AG04450 (cell line): ENCODE measurements around the gene COL23A1. TPM values are rescaled to one million over a fixed set of nuclear protein-coding genes. Genes with fewer than 3 reads are reported as not detected.

Experiments used
- CTCF ChIA-PET: fragments of 300-600, 350-600 bp; formaldehyde crosslinking; extraction: SDS; loops from one replicate; lab custom pipeline; 2022; ENCODE audit warnings: antibody characterized with exemption, inconsistent platforms; lab: Charles Lee
- POLR2A ChIA-PET: fragments of 350-600 bp; formaldehyde crosslinking; extraction: SDS; loops from one replicate; lab custom pipeline; 2021; ENCODE audit warnings: antibody characterized with exemption, inconsistent platforms; lab: Yijun Ruan, JAX
- DNase-seq: peaks from one replicate; pipeline ENCODE4 v3.0.0-alpha.2; 2011; ENCODE audit warnings: low read depth, low spot score
- H3K27ac ChIP-seq: one replicate; pipeline ENCODE4 v1.5.1; 2012; ENCODE audit warnings: low read depth, low read length, control low read depth
- H3K27me3 ChIP-seq: one replicate; pipeline ENCODE4 v1.6.0; 2012; ENCODE audit warnings: low read length; ENCODE audit not compliant: control insufficient read depth, insufficient read depth
- H3K4me3 ChIP-seq: 2 replicates; pipeline ENCODE4 v1.5.1; 2011; ENCODE audit warnings: mild to moderate bottlenecking, low read depth, low read length, control low read depth
- H3K9me3 ChIP-seq: 2 replicates; pipeline ENCODE4 v1.5.1; 2012; ENCODE audit warnings: low read length; ENCODE audit not compliant: control insufficient read depth, insufficient read depth
- CTCF ChIP-seq: IDR thresholded peaks from 2 replicates; pipeline ENCODE4 v1.5.1; 2011; ENCODE audit warnings: low read depth, low read length, control low read depth, inconsistent platforms
- polyA plus RNA-seq: library from polyadenylated mRNA; depleted of rRNA; stranded (reverse); fragments of >200 nt; gene quantifications from 2 replicates; pipeline ENCODE4 v1.2.3, GENCODE V29; 2011

COL23A1 gene
- polyA plus RNA-seq, 1 experiment = not detected

- TF ChIP-seq CTCF = no peak
- Histone ChIP-seq H3K9me3 (peaks cover 45% of the 10 kb centered on the region), H3K27ac (no peak overlapping the region), H3K27me3 (no peaks in the 10 kb centered on the region), H3K4me3 (no peak overlapping the region)
- ChIA-PET POLR2A (no interaction called here), CTCF (no interaction called here)
- no peak for DNase-seq
Measured at GRCh38 chr5:178375348-178375747, 214.8 kb downstream of the COL23A1 start.

- ChIA-PET POLR2A (no interaction called here), CTCF (no interaction called here)
- H3K9me3 ChIP-seq = peaks cover 53% of the 10 kb centered on the region
- H3K27ac ChIP-seq = no peak overlapping the region
- no peaks in the 10 kb centered on the region for H3K27me3 ChIP-seq
- DNase-seq = no peak
- no peak for TF ChIP-seq CTCF
- H3K4me3 ChIP-seq = no peak overlapping the region
Measured at GRCh38 chr5:178373711-178374110, 216.5 kb downstream of the COL23A1 start.

- Histone ChIP-seq H3K9me3 (peaks cover 57% of the 10 kb centered on the region), H3K27ac (no peak overlapping the region), H3K27me3 (no peaks in the 10 kb centered on the region), H3K4me3 (no peak overlapping the region)
- DNase-seq = no peak
- no peak for TF ChIP-seq CTCF
- ChIA-PET CTCF (no interaction called here), POLR2A (no interaction called here)
Measured at GRCh38 chr5:178372142-178372571, 218.0 kb downstream of the COL23A1 start.

- no peak for DNase-seq
Measured at GRCh38 chr5:178371362-178372111, 218.7 kb downstream of the COL23A1 start.

More at GRCh38 chr5:178371362-178372111, 218.7 kb downstream of the COL23A1 start:
- peaks cover 63% of the 10 kb centered on the region for H3K9me3 ChIP-seq
- no peak for TF ChIP-seq CTCF
- no peak overlapping the region for H3K27ac ChIP-seq
- POLR2A ChIA-PET = no interaction called here
- CTCF ChIA-PET = no interaction called here
- no peaks in the 10 kb centered on the region for H3K27me3 ChIP-seq
- no peak overlapping the region for H3K4me3 ChIP-seq
